NT2/D1 (cell line): ENCODE data around the gene SPDYE4.

ENCODE experiments used
- YY1 ChIP-seq: IDR thresholded peaks from 2 replicates; pipeline ENCODE4 v1.6.1; 2011; ENCODE audit not compliant: insufficient read length, insufficient read depth
- ZNF274 ChIP-seq: IDR thresholded peaks from 2 replicates; pipeline ENCODE4 v1.6.1; 2011; ENCODE audit warnings: mild to moderate bottlenecking, low read depth, low read length

DNA sequence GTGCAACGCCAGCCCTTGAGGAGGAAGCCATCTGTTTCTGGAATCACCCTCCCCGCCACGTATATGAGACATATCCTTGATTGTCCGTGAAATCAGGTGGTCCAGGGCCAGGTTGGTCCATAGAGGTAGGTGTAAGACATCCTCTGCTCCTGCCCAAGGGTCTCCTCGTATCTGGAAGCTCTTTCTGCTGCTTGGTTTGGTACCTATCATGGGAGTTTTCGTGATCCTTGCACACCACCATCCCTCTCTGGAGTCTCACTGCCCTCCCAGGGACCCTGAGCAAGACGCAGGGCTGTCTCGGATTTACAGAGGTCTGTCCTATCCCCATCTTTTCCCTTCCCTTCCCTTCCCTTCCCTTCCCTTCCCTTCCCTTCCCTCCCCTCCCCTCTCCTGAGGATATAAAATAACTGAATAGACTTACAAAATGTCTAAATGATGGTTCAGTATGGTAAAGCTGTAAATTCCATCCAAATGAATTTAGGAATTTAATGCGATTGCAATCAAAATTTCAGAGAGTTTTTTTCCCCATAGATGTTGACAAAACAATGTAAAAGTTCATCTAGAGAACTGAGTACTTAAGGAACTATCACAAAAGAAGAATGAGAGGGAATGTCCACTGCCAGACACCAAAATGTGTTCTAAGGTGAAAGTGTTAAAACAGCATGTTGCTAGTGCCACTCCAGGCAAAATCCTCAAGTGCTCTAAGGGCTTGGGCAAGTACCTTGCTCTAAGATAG, 11.7 kb downstream of the SPDYE4 start:
- no peak for TF ChIP-seq YY1
- no peak for TF ChIP-seq ZNF274
